ENCODE data around the gene CYB561D2. TPM values are rescaled to one million over a fixed set of nuclear protein-coding genes. Genes with fewer than 3 reads are reported as not detected.
A peak's percentile ranks its signal among the peaks of the same experiment; 100 is the strongest.

The CYB561D2 gene
- total and polyA plus RNA-seq, 9 of the 15 experiments (the other 6 are each of a cell fraction or from before 2014, with no cell fraction given): 4.2 to 16.6 (median 9.4) TPM

DNA sequence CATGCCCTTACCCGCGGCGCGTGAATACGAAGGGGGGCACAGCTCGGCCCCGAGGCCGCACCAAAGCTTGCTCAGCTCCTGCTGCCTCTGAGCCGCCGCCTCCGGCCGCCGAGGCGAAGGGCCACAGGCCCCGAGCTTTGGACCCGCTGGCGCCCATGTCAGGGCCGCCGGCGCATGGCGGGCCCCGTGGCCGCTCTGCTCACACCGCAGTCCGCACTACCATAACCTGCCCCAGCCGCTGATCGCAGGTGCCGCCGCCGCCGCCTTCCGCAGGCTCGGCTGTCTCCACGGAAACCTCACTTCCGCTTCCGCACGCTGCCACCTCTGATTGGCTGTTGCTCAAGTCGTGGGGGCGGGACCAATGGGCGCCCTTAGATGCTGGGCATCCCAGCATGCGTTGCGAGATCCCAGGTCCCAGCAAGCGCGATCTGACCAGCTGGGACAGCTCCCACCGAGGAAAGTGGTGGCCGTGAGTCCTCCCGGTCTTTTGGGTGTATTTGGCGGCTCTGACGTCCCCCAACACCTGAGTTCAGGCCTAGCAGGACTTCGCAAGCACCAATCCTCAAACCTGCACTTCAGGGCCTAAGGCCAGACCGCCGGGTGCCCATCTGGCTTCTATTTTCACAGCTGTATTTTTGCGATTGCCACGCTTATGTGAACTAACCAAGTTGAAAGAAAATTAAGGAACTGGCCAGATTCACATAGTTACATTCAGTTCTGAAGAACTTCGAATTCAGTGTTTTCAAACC, 22.5 kb upstream of the CYB561D2 start, which contains the start of gene TUSC2 (continued):
- no peak for TF ChIP-seq ARHGAP35 (IDR thresholded peaks at IDR 0.05; ENCODE audit: partially characterized antibody)
- TF ChIP-seq NFIC (IDR thresholded peaks at IDR 0.05): no peak
- peak; percentile 79 for TF ChIP-seq FIP1L1 (IDR thresholded peaks at IDR 0.05; ENCODE audit: low read depth, low read length, poor library complexity, severe bottlenecking)
- peak; percentile 80 for TF ChIP-seq PHF20 (IDR thresholded peaks at IDR 0.05; ENCODE audit: partially characterized antibody)
- peak; percentile 75; the same call in 1 of the 2 replicates for TF ChIP-seq MBD2 (IDR thresholded peaks at IDR 0.05; ENCODE audit: borderline replicate concordance, low read depth)
- TF ChIP-seq TAL1 (IDR thresholded peaks at IDR 0.05): no peak
- no peak for TF ChIP-seq CTCFL (IDR thresholded peaks at IDR 0.05; ENCODE audit: borderline replicate concordance, insufficient read depth, low read depth, low read length, poor library complexity, severe bottlenecking)
- TF ChIP-seq GTF2A2 (tag; IDR thresholded peaks at IDR 0.05): no peak
- TF ChIP-seq REST (IDR thresholded peaks at IDR 0.05; ENCODE audit: borderline replicate concordance): peak; percentile 55
- no peak for TF ChIP-seq REST (CRISPR knock-in tag; IDR thresholded peaks at IDR 0.05; ENCODE audit: low read depth)
- TF ChIP-seq ATF1 (CRISPR knock-in tag; IDR thresholded peaks at IDR 0.05): no peak
- TF ChIP-seq ATF1 (tag; IDR thresholded peaks at IDR 0.05): peak; percentile 75
- TF ChIP-seq FOXM1 (IDR thresholded peaks at IDR 0.05; ENCODE audit: low read depth): no peak
- no peak for TF ChIP-seq FOXM1 (CRISPR knock-in tag; IDR thresholded peaks at IDR 0.05; ENCODE audit: low read depth)
- no peak for TF ChIP-seq BMI1 (IDR thresholded peaks at IDR 0.05; ENCODE audit: low read length)
- 0 out of 2 replicates have a peak, but pooled peaks have one; percentile 28 for TF ChIP-seq ELF2 (CRISPR knock-in tag; IDR thresholded peaks at IDR 0.05)
- no peak for TF ChIP-seq MCM5 (IDR thresholded peaks at IDR 0.05; ENCODE audit: low read depth)
- no peak for TF ChIP-seq DNMT1 (IDR thresholded peaks at IDR 0.05)
- peak; percentile 81 to 90; a peak in 2 of 4 replicates for TF ChIP-seq SIN3A (IDR thresholded peaks at IDR 0.05; ENCODE audit: borderline replicate concordance in 2 of 2, control insufficient read depth in 1 of 2, low read depth in 2 of 2, low read length in 2 of 2)
